A204.1 (cell line): ENCODE results near the gene GOT1.

Experiments
- FAIRE-seq: peaks from 2 replicates; lab custom pipeline; 2012; peaks lifted over from hg19 to GRCh38; lab: Jason Lieb, UNC

Gene GOT1

GRCh38 chr10:99432881-99433280, 2.5 kb upstream of the GOT1 start:
- no peak for FAIRE-seq

- FAIRE-seq, result no peak
Measured at GRCh38 chr10:99432047-99432446, 1.6 kb upstream of the GOT1 start.

- FAIRE-seq, result no peak
Measured at GRCh38 chr10:99431190-99431760, 851 bp upstream of the GOT1 start.

GRCh38 chr10:99430116-99430450, 341 bp downstream of the GOT1 start:
- FAIRE-seq, result no peak

GRCh38 chr10:99429517-99430095, 818 bp downstream of the GOT1 start:
- no peak for FAIRE-seq

GRCh38 chr10:99427566-99428190, 2.7 kb downstream of the GOT1 start:
- FAIRE-seq, result no peak

- no peak for FAIRE-seq
Measured at GRCh38 chr10:99426689-99427088, 3.7 kb downstream of the GOT1 start.

- no peak for FAIRE-seq
Measured at GRCh38 chr10:99425204-99425603, 5.2 kb downstream of the GOT1 start.

GRCh38 chr10:99424656-99425055, 5.8 kb downstream of the GOT1 start:
- no peak for FAIRE-seq

- no peak for FAIRE-seq
Measured at GRCh38 chr10:99422529-99423096, 7.8 kb downstream of the GOT1 start.

GRCh38 chr10:99421233-99421739, 9.1 kb downstream of the GOT1 start:
- no peak for FAIRE-seq

GRCh38 chr10:99419688-99420087, 10.7 kb downstream of the GOT1 start:
- no peak for FAIRE-seq

GRCh38 chr10:99418910-99419624, 11.4 kb downstream of the GOT1 start:
- FAIRE-seq, result no peak

- FAIRE-seq, result no peak
Measured at GRCh38 chr10:99412099-99412498, 18.3 kb downstream of the GOT1 start.

GRCh38 chr10:99411546-99411945, 18.9 kb downstream of the GOT1 start:
- no peak for FAIRE-seq

GRCh38 chr10:99410876-99411275, 19.5 kb downstream of the GOT1 start:
- FAIRE-seq, result no peak

- FAIRE-seq, result no peak
Measured at GRCh38 chr10:99410146-99410545, 20.3 kb downstream of the GOT1 start.

GRCh38 chr10:99406149-99406548, 24.3 kb downstream of the GOT1 start:
- no peak for FAIRE-seq

- FAIRE-seq, result no peak
Measured at GRCh38 chr10:99403674-99404073, 26.8 kb downstream of the GOT1 start.

- no peak for FAIRE-seq
Measured at GRCh38 chr10:99399664-99400063, 30.8 kb downstream of the GOT1 start.

- FAIRE-seq, result no peak
Measured at GRCh38 chr10:99396471-99396870, 34.0 kb downstream of the GOT1 start.

- no peak for FAIRE-seq
Measured at GRCh38 chr10:99395750-99396445, 34.5 kb downstream of the GOT1 start.
